ENCODE measurements around the gene RAPGEFL1.

- TF ChIP-seq GABPA (IDR thresholded peaks at IDR 0.05 in 1 of 2, conservative IDR thresholded peaks at IDR 0.05 in 1 of 2) (no peak), CTCF (IDR thresholded peaks at IDR 0.05; ENCODE audit: low read depth, low read length, missing input control) (no peak), EGR1 (IDR thresholded peaks at IDR 0.05; ENCODE audit: low read depth in 2 of 2) (no peak), JUND (IDR thresholded peaks at IDR 0.05) (no peak), SP1 (IDR thresholded peaks at IDR 0.05) (no peak), FOXA2 (IDR thresholded peaks at IDR 0.05) (no peak), ATF3 (IDR thresholded peaks at IDR 0.05) (no peak), YY1 (IDR thresholded peaks at IDR 0.05) (no peak), REST (IDR thresholded peaks at IDR 0.05) (no peak), TAF1 (conservative IDR thresholded peaks at IDR 0.05) (no peak), RAD21 (IDR thresholded peaks at IDR 0.05) (no peak), NR2F2 (IDR thresholded peaks at IDR 0.05) (no peak), MAX (IDR thresholded peaks at IDR 0.05) (no peak), HNF4G (IDR thresholded peaks at IDR 0.05) (no peak)
These were observed 43.1 kb upstream of the RAPGEFL1 start for GRCh38 chr17:40134184-40134583.

Data from liver (tissue), 3 donors.